Liver (tissue), 9 donors: ENCODE data around the gene APPBP2. TPM values are rescaled to one million over a fixed set of nuclear protein-coding genes. Genes with fewer than 3 reads are reported as not detected.

Source experiments
- DNase-seq: peaks from one replicate; pipeline ENCODE4 v3.0.0-alpha.2; 2017; ENCODE audit warnings: low spot score
- H3K27ac ChIP-seq, 2 donors: one replicate each; pipeline ENCODE4 v1.7.0; 2013; ENCODE audit warnings: inconsistent platforms in 2 of 2, low read length in 2 of 2, control low read depth in 1 of 2, low read depth in 1 of 2, mild to moderate bottlenecking in 1 of 2
- H3K27me3 ChIP-seq, 4 donors: one replicate each; pipeline versions ENCODE4 v1.6.1 to v1.7.0; 2013; ENCODE audit warnings: low read length in 3 of 4, inconsistent platforms in 1 of 4, mild to moderate bottlenecking in 1 of 4, moderate library complexity in 1 of 4; ENCODE audit not compliant: control insufficient read depth in 4 of 4, insufficient read depth in 4 of 4
- H3K36me3 ChIP-seq, 4 donors: one replicate each; pipeline versions ENCODE4 v1.6.1 to v1.7.0; 2013; ENCODE audit warnings: low read length in 3 of 4, mild to moderate bottlenecking in 3 of 4, low read depth in 1 of 4, moderate library complexity in 1 of 4; ENCODE audit not compliant: control insufficient read depth in 4 of 4, insufficient read depth in 3 of 4
- H3K4me1 ChIP-seq, 4 donors: one replicate each; pipeline versions ENCODE4 v1.6.1 to v1.7.0; 2013; ENCODE audit warnings: low read length in 3 of 4, mild to moderate bottlenecking in 3 of 4, moderate library complexity in 1 of 4; ENCODE audit not compliant: control insufficient read depth in 4 of 4, insufficient read depth in 4 of 4
- H3K4me3 ChIP-seq, 3 donors: one replicate each; pipeline versions ENCODE4 v1.6.1 to v1.7.0; 2013; ENCODE audit warnings: low read length in 3 of 3, control low read depth in 1 of 3, low read depth in 1 of 3, mild to moderate bottlenecking in 1 of 3
- H3K9ac ChIP-seq, 2 donors: one replicate each; pipeline ENCODE4 v1.7.0; 2013; ENCODE audit warnings: low read length in 2 of 2, mild to moderate bottlenecking in 2 of 2, moderate library complexity in 2 of 2, control low read depth in 1 of 2, low read depth in 1 of 2
- H3K9me3 ChIP-seq, 4 donors: one replicate each; pipeline versions ENCODE4 v1.6.1 to v1.7.0; 2013; ENCODE audit warnings: low read length in 3 of 4; ENCODE audit not compliant: control insufficient read depth in 4 of 4
- EGR1 ChIP-seq, 2 donors: IDR thresholded peaks; 2 replicates each; pipeline ENCODE4 v1.6.1; 2016 to 2018; ENCODE audit warnings: antibody characterized with exemption in 2 of 2, low read depth in 2 of 2
- FOXA2 ChIP-seq: IDR thresholded peaks from 2 replicates; pipeline ENCODE4 v1.6.1; 2016; ENCODE audit warnings: antibody characterized with exemption
- HNF4A ChIP-seq, 2 donors: conservative IDR thresholded peaks; 2 replicates each; pipeline ENCODE4 v1.6.1; 2016; ENCODE audit warnings: antibody characterized with exemption in 2 of 2, mild to moderate bottlenecking in 2 of 2
- HNF4G ChIP-seq: IDR thresholded peaks from 2 replicates; pipeline ENCODE4 v1.6.1; 2016; ENCODE audit warnings: antibody characterized with exemption
- JUND ChIP-seq, 2 donors: IDR thresholded peaks; 2 replicates each; pipeline ENCODE4 v1.6.1; 2016; ENCODE audit warnings: antibody characterized with exemption in 2 of 2
- NR2F2 ChIP-seq: IDR thresholded peaks from 2 replicates; pipeline ENCODE4 v1.6.1; 2016; ENCODE audit warnings: antibody characterized with exemption
- RAD21 ChIP-seq, 2 donors: IDR thresholded peaks; 2 replicates each; pipeline ENCODE4 v1.6.1; 2016; ENCODE audit warnings: antibody characterized with exemption in 2 of 2, mild to moderate bottlenecking in 2 of 2
- RXRA ChIP-seq, 2 donors: IDR thresholded peaks; 2 replicates each; pipeline ENCODE4 v1.6.1; 2017 to 2018; ENCODE audit warnings: antibody characterized with exemption in 2 of 2, mild to moderate bottlenecking in 1 of 2
- TAF1 ChIP-seq: conservative IDR thresholded peaks from 2 replicates; pipeline ENCODE4 v1.6.1; 2016; ENCODE audit warnings: antibody characterized with exemption, mild to moderate bottlenecking
- WGBS: extraction: QIAGEN DNeasy Blood & Tissue Kit; methylation state at CpG from one replicate; pipeline ENCODE4 v1.1.7; 2013; 5-methylcytosine and 5-hydroxymethylcytosine counted together
- polyA plus RNA-seq, 2 donors: library from polyadenylated mRNA; stranded (reverse) in 1 of 2; unstranded in 1 of 2; fragments of 200-250 nt in 1 of 2; fragments of >200 nt in 1 of 2; fragmentation: Nextera tagmentation in 1 of 2; extraction: Ambion mirVana in 1 of 2; gene quantifications; one replicate each; pipeline versions ENCODE4 v1.2.1 to v1.2.3, GENCODE V29; 2013 to 2015
- total RNA-seq, 2 donors: library from RNA; depleted of rRNA; stranded (reverse); fragments of >200 nt; gene quantifications; one replicate each; pipeline ENCODE4 v1.2.3, GENCODE V29; 2014
- TF ChIP-seq, protein P1 (sequence below): IDR thresholded peaks from 2 replicates; pipeline ENCODE4 v1.6.1; 2016; ENCODE audit warnings: antibody characterized with exemption, mild to moderate bottlenecking
- TF ChIP-seq, protein P2 (sequence below): fragments of 150-350 bp; IDR thresholded peaks from 2 replicates; pipeline ENCODE4 v1.5.1; 2017; ENCODE audit warnings: improper control_type of control experiment, low read depth, low read length; ENCODE audit not compliant: missing input control
- TF ChIP-seq, protein P3 (sequence below): IDR thresholded peaks from 2 replicates; pipeline ENCODE4 v1.6.1; 2016; ENCODE audit warnings: antibody characterized with exemption
- donor health status: healthy.
- donor health status: healthy.
- donor health status: healthy.
- donor health status: healthy.
- donor health status: healthy.

APPBP2 gene
- total and polyA plus RNA-seq, 4 donors, result 4.6 to 17.3 (median 9.2) TPM

DNA sequence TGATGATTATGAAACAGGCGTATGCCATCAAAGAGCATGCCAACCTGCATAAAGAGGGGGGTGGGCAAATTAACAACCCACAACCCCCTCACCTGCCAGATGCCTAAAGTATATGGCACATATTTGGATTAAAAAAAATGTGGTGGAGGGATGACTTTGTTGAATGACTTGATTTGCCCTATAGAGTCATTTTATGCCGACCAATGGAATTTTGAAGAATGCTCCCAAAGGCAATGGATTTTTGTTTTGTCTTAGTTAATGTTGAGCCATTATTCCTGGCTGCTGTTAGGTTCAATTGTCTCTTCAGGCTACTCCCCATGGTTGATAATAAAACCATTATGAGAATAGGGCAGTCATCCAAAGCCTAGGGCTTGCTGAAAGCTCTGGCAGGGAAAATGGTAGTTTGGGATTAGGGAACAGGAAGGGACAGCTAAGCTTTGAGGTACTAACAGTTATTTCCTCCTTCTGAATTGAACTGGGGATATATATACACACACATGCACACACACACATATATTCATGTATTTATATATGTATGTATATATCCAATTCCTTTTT lies 109.6 kb downstream of the APPBP2 start:
- whole genome bisulfite sequencing, result 90% methylated on average over 2 of the region's 2 CpGs
- H3K27me3 ChIP-seq, result no peaks in the 10 kb centered on the region
- DNase-seq, result no peak
- no peak overlapping the region for H3K27ac ChIP-seq
- H3K4me1 ChIP-seq, result peaks cover 0 to 4% (median 1%) of the 10 kb centered on the region in 4 donors
- H3K9me3 ChIP-seq, result no peaks in the 10 kb centered on the region
- H3K9ac ChIP-seq, result no peak overlapping the region
- H3K36me3 ChIP-seq, result no peaks in the 10 kb centered on the region
- H3K4me3 ChIP-seq, result no peak overlapping the region
- TF ChIP-seq RXRA (IDR thresholded peaks at IDR 0.05) (no peak), FOXA2 (no peak), NR2F2 (no peak), JUND (IDR thresholded peaks at IDR 0.05) (no peak), HNF4G (no peak), RAD21 (IDR thresholded peaks at IDR 0.05) (no peak)
- TF ChIP-seq, protein P1, sequence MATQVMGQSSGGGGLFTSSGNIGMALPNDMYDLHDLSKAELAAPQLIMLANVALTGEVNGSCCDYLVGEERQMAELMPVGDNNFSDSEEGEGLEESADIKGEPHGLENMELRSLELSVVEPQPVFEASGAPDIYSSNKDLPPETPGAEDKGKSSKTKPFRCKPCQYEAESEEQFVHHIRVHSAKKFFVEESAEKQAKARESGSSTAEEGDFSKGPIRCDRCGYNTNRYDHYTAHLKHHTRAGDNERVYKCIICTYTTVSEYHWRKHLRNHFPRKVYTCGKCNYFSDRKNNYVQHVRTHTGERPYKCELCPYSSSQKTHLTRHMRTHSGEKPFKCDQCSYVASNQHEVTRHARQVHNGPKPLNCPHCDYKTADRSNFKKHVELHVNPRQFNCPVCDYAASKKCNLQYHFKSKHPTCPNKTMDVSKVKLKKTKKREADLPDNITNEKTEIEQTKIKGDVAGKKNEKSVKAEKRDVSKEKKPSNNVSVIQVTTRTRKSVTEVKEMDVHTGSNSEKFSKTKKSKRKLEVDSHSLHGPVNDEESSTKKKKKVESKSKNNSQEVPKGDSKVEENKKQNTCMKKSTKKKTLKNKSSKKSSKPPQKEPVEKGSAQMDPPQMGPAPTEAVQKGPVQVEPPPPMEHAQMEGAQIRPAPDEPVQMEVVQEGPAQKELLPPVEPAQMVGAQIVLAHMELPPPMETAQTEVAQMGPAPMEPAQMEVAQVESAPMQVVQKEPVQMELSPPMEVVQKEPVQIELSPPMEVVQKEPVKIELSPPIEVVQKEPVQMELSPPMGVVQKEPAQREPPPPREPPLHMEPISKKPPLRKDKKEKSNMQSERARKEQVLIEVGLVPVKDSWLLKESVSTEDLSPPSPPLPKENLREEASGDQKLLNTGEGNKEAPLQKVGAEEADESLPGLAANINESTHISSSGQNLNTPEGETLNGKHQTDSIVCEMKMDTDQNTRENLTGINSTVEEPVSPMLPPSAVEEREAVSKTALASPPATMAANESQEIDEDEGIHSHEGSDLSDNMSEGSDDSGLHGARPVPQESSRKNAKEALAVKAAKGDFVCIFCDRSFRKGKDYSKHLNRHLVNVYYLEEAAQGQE, result no peak
- TF ChIP-seq, protein P2, sequence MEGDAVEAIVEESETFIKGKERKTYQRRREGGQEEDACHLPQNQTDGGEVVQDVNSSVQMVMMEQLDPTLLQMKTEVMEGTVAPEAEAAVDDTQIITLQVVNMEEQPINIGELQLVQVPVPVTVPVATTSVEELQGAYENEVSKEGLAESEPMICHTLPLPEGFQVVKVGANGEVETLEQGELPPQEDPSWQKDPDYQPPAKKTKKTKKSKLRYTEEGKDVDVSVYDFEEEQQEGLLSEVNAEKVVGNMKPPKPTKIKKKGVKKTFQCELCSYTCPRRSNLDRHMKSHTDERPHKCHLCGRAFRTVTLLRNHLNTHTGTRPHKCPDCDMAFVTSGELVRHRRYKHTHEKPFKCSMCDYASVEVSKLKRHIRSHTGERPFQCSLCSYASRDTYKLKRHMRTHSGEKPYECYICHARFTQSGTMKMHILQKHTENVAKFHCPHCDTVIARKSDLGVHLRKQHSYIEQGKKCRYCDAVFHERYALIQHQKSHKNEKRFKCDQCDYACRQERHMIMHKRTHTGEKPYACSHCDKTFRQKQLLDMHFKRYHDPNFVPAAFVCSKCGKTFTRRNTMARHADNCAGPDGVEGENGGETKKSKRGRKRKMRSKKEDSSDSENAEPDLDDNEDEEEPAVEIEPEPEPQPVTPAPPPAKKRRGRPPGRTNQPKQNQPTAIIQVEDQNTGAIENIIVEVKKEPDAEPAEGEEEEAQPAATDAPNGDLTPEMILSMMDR, result no peak
- TF ChIP-seq, protein P3, sequence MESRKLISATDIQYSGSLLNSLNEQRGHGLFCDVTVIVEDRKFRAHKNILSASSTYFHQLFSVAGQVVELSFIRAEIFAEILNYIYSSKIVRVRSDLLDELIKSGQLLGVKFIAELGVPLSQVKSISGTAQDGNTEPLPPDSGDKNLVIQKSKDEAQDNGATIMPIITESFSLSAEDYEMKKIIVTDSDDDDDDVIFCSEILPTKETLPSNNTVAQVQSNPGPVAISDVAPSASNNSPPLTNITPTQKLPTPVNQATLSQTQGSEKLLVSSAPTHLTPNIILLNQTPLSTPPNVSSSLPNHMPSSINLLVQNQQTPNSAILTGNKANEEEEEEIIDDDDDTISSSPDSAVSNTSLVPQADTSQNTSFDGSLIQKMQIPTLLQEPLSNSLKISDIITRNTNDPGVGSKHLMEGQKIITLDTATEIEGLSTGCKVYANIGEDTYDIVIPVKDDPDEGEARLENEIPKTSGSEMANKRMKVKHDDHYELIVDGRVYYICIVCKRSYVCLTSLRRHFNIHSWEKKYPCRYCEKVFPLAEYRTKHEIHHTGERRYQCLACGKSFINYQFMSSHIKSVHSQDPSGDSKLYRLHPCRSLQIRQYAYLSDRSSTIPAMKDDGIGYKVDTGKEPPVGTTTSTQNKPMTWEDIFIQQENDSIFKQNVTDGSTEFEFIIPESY, result no peak

DNA sequence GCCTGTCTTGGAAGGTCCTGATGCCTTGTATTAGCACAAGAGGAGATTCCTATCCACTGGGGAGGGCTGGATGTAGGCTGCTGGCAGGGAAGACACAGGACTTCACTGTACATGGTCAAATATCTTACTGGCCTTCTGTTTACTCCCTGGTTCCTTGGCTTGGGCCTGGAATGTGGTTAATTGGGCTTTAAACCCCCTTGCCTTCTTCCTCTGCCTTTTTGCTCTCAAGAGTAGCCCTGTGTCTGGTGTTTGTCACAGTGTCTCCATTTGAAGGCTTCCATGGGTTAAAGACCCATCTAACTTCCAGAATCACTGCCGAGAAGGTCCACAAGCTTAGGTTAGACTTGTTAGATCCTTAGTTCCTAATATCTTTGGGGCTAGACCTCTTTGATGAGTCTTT lies 110.9 kb downstream of the APPBP2 start:
- Histone ChIP-seq H3K4me3 (no peak overlapping the region), H3K27me3 (no peaks in the 10 kb centered on the region), H3K27ac (no peak overlapping the region), H3K4me1 (no peaks in the 10 kb centered on the region), H3K9ac (no peak overlapping the region), H3K36me3 (no peaks in the 10 kb centered on the region), H3K9me3 (no peaks in the 10 kb centered on the region)
- TF ChIP-seq RXRA (IDR thresholded peaks at IDR 0.05) (no peak), EGR1 (IDR thresholded peaks at IDR 0.05; ENCODE audit: low read depth in 2 of 2) (no peak), TAF1 (no peak), HNF4A (conservative IDR thresholded peaks at IDR 0.05) (no peak)
- DNase-seq, result no peak
- 95% methylated on average over 1 of the region's 1 CpG for WGBS
